Central memory CD8-positive, alpha-beta T cell (primary cell): Measurements from ENCODE around the gene ITPR1.

ENCODE experiments used
- ATAC-seq: fragments of 150-1000 bp; cut with Tn5 transposase; replicated peaks from 2 replicates; pipeline ENCODE4 v1.10.0; 2022; ENCODE audit warnings: mild to moderate bottlenecking, moderate FRiP score, moderate number of reproducible peaks; ENCODE audit not compliant: poor library complexity, severe bottlenecking; ENCODE audit errors: extremely low read depth
- DNase-seq, 2 donors: peaks; one replicate each; pipeline ENCODE4 v3.0.0; 2021; ENCODE audit warnings: low spot score in 2 of 2
- H3K27ac Mint-ChIP-seq: one replicate; pipeline ENCODE4 v1.8.0; 2022; ENCODE audit warnings: low read depth, mild to moderate bottlenecking, moderate library complexity, mixed read lengths
- H3K27me3 Mint-ChIP-seq: one replicate; pipeline ENCODE4 v1.8.0; 2022; ENCODE audit warnings: mixed read lengths
- H3K36me3 Mint-ChIP-seq: one replicate; pipeline ENCODE4 v1.8.0; 2022; ENCODE audit warnings: mild to moderate bottlenecking, moderate library complexity, mixed read lengths; ENCODE audit not compliant: insufficient read depth
- H3K4me1 Mint-ChIP-seq: one replicate; pipeline ENCODE4 v1.8.0; 2022; ENCODE audit warnings: mixed read lengths
- H3K4me3 Mint-ChIP-seq: one replicate; pipeline ENCODE4 v1.8.0; 2022; ENCODE audit warnings: mild to moderate bottlenecking, moderate library complexity, mixed read lengths
- H3K9me3 Mint-ChIP-seq: one replicate; pipeline ENCODE4 v1.8.0; 2022; ENCODE audit warnings: mixed read lengths

The ITPR1 gene

GRCh38 chr3:4806535-4807108 lies 313.5 kb downstream of the ITPR1 start:
- H3K4me1 Mint-ChIP-seq, result peaks cover 19% of the 10 kb centered on the region
- H3K9me3 Mint-ChIP-seq, result no peaks in the 10 kb centered on the region
- no peak for DNase-seq
- H3K4me3 Mint-ChIP-seq, result no peak overlapping the region
- H3K27ac Mint-ChIP-seq, result peak overlapping the region; percentile 15
- peaks cover 12% of the 10 kb centered on the region for H3K36me3 Mint-ChIP-seq
- ATAC-seq, result no peak
- no peaks in the 10 kb centered on the region for H3K27me3 Mint-ChIP-seq

- Mint-ChIP-seq H3K4me1 (peaks cover 19% of the 10 kb centered on the region), H3K4me3 (no peak overlapping the region), H3K36me3 (peaks cover 12% of the 10 kb centered on the region), H3K9me3 (no peaks in the 10 kb centered on the region), H3K27me3 (no peaks in the 10 kb centered on the region), H3K27ac (no peak overlapping the region)
- ATAC-seq (no peak), DNase-seq (no peak)
Observed at GRCh38 chr3:4807381-4808280, 314.5 kb downstream of the ITPR1 start.

GRCh38 chr3:4808637-4809036 lies 315.5 kb downstream of the ITPR1 start:
- ATAC-seq (no peak), DNase-seq (no peak)
- Mint-ChIP-seq H3K4me3 (no peak overlapping the region), H3K9me3 (no peaks in the 10 kb centered on the region), H3K36me3 (peaks cover 15% of the 10 kb centered on the region), H3K27ac (no peak overlapping the region), H3K4me1 (peaks cover 12% of the 10 kb centered on the region), H3K27me3 (no peaks in the 10 kb centered on the region)

GRCh38 chr3:4809922-4810321 lies 316.8 kb downstream of the ITPR1 start:
- no peak for ATAC-seq

GRCh38 chr3:4812591-4812990 lies 319.4 kb downstream of the ITPR1 start:
- Mint-ChIP-seq H3K27me3 (no peaks in the 10 kb centered on the region), H3K9me3 (no peaks in the 10 kb centered on the region), H3K4me3 (no peak overlapping the region), H3K4me1 (no peaks in the 10 kb centered on the region), H3K36me3 (peaks cover 27% of the 10 kb centered on the region), H3K27ac (no peak overlapping the region)
- DNase-seq, result no peak
- ATAC-seq, result no peak

More at GRCh38 chr3:4809922-4810321, 316.8 kb downstream of the ITPR1 start:
- Mint-ChIP-seq H3K4me1 (peaks cover 5% of the 10 kb centered on the region), H3K27ac (no peak overlapping the region), H3K4me3 (no peak overlapping the region), H3K36me3 (peaks cover 20% of the 10 kb centered on the region), H3K27me3 (no peaks in the 10 kb centered on the region), H3K9me3 (no peaks in the 10 kb centered on the region)
- no peak for DNase-seq

- H3K4me3 Mint-ChIP-seq, result no peak overlapping the region
- no peaks in the 10 kb centered on the region for H3K4me1 Mint-ChIP-seq
- H3K27me3 Mint-ChIP-seq, result no peaks in the 10 kb centered on the region
- peaks cover 31% of the 10 kb centered on the region for H3K36me3 Mint-ChIP-seq
- H3K27ac Mint-ChIP-seq, result no peak overlapping the region
- ATAC-seq (no peak), DNase-seq (no peak)
- no peaks in the 10 kb centered on the region for H3K9me3 Mint-ChIP-seq
Observed at GRCh38 chr3:4813909-4814304, 320.8 kb downstream of the ITPR1 start.

GRCh38 chr3:4814305-4814903 lies 321.3 kb downstream of the ITPR1 start:
- Mint-ChIP-seq H3K27me3 (no peaks in the 10 kb centered on the region), H3K4me1 (no peaks in the 10 kb centered on the region), H3K4me3 (no peak overlapping the region), H3K9me3 (no peaks in the 10 kb centered on the region), H3K27ac (no peak overlapping the region), H3K36me3 (peaks cover 31% of the 10 kb centered on the region)
- ATAC-seq (no peak), DNase-seq (no peak)

- no peak for ATAC-seq
- Mint-ChIP-seq H3K27me3 (no peaks in the 10 kb centered on the region), H3K36me3 (peaks cover 32% of the 10 kb centered on the region), H3K27ac (no peak overlapping the region), H3K9me3 (no peaks in the 10 kb centered on the region), H3K4me3 (no peak overlapping the region), H3K4me1 (no peaks in the 10 kb centered on the region)
- no peak for DNase-seq
Observed at GRCh38 chr3:4814904-4815574, 321.9 kb downstream of the ITPR1 start.

- Mint-ChIP-seq H3K27ac (no peak overlapping the region), H3K4me3 (no peak overlapping the region), H3K27me3 (no peaks in the 10 kb centered on the region), H3K4me1 (peaks cover 12% of the 10 kb centered on the region), H3K9me3 (no peaks in the 10 kb centered on the region), H3K36me3 (peaks cover 30% of the 10 kb centered on the region)
- no peak for ATAC-seq
- no peak for DNase-seq
Observed at GRCh38 chr3:4816306-4816705, 323.2 kb downstream of the ITPR1 start.

- DNase-seq (no peak), ATAC-seq (no peak)
- no peak overlapping the region for H3K27ac Mint-ChIP-seq
- no peaks in the 10 kb centered on the region for H3K27me3 Mint-ChIP-seq
- peaks cover 26% of the 10 kb centered on the region for H3K36me3 Mint-ChIP-seq
- no peak overlapping the region for H3K4me3 Mint-ChIP-seq
- peaks cover 16% of the 10 kb centered on the region for H3K4me1 Mint-ChIP-seq
- no peaks in the 10 kb centered on the region for H3K9me3 Mint-ChIP-seq
Observed at GRCh38 chr3:4816718-4817117, 323.6 kb downstream of the ITPR1 start.

GRCh38 chr3:4817128-4817527 lies 324.0 kb downstream of the ITPR1 start:
- Mint-ChIP-seq H3K4me1 (peaks cover 20% of the 10 kb centered on the region), H3K27ac (peak overlapping the region; percentile 15), H3K27me3 (no peaks in the 10 kb centered on the region), H3K4me3 (no peak overlapping the region), H3K9me3 (no peaks in the 10 kb centered on the region), H3K36me3 (peaks cover 29% of the 10 kb centered on the region)
- ATAC-seq (no peak), DNase-seq (no peak)

- H3K27ac Mint-ChIP-seq, result no peak overlapping the region
- H3K4me3 Mint-ChIP-seq, result no peak overlapping the region
- DNase-seq (no peak), ATAC-seq (no peak)
- peaks cover 30% of the 10 kb centered on the region for H3K4me1 Mint-ChIP-seq
- H3K27me3 Mint-ChIP-seq, result no peaks in the 10 kb centered on the region
- H3K9me3 Mint-ChIP-seq, result no peaks in the 10 kb centered on the region
- H3K36me3 Mint-ChIP-seq, result peaks cover 27% of the 10 kb centered on the region
Observed at GRCh38 chr3:4818164-4818563, 325.0 kb downstream of the ITPR1 start.
